Measurements from ENCODE around the gene NFATC3. TPM values are rescaled to one million over a fixed set of nuclear protein-coding genes. Genes with fewer than 3 reads are reported as not detected.
"Not testable (repeated sequence)": the region's sequence is repeated elsewhere in the genome, so short reads cannot be mapped to it uniquely, and the experiment has no call there.

Gene NFATC3
- total RNA-seq, 4 donors from 2014 or later = 39.5 to 54.5 (median 45.6) TPM

DNA sequence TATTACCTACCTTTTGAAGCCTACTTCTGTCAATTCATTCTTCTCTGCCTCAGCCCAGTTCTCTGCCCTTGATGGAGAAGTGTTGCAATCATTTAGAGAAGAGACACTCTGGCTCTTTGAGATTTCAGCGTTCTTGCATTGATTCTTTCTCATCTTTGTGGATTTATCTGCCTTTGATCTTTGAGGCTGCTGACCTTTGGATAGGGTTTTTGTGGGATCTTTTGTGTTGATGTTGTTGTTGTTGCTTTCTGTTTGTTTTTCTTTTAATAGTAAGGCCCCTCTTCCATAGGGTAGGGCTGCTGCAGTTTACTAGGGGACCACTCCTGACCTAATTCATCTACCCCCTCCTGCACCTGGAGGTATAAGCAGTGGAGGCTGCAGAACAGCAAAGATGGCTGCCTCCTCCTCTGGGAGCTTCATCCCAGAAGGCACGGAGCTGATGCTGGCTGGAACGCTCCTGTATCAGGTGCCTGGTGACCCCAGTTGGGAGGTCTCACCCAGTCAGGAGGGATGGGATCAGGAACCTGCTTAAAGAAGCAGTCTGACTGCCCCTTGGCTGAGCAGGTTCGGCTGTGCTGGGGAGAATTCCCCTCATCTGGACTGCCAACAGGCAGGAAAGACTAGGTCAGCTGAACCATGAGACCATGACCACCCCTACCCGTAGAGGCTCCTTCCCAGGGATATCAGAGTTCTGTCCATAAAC is 28.0 kb downstream of the NFATC3 start:
- TF ChIP-seq, protein P1, sequence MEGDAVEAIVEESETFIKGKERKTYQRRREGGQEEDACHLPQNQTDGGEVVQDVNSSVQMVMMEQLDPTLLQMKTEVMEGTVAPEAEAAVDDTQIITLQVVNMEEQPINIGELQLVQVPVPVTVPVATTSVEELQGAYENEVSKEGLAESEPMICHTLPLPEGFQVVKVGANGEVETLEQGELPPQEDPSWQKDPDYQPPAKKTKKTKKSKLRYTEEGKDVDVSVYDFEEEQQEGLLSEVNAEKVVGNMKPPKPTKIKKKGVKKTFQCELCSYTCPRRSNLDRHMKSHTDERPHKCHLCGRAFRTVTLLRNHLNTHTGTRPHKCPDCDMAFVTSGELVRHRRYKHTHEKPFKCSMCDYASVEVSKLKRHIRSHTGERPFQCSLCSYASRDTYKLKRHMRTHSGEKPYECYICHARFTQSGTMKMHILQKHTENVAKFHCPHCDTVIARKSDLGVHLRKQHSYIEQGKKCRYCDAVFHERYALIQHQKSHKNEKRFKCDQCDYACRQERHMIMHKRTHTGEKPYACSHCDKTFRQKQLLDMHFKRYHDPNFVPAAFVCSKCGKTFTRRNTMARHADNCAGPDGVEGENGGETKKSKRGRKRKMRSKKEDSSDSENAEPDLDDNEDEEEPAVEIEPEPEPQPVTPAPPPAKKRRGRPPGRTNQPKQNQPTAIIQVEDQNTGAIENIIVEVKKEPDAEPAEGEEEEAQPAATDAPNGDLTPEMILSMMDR (IDR thresholded peaks at IDR 0.05) = no peak
- DNase-seq (ENCODE audit: low spot score) (no peak), ATAC-seq (ENCODE audit: low FRiP score) (no peak)

DNA sequence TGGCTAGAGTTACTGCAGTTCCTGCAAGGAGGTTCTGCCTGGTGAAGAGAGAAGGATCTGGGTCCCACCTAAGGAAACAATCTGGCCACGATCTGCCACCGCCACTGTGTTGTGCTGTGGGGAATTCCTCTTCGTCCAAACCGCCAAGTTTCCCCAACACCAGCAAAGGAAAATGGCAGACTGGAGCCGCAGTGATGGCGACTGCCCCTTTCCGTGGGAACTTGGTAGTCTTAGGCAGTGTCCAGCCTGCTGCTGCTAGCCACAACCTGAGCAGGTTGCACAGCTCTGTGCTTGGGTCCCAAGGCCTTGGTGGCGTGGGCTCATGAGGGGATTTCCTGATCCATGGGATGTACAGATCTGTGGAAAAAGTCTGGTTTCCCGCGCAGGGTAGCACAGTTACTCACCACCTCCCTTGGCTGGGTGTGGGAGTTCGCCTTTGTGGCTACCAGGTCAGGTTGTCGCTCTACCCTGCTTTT is 28.6 kb downstream of the NFATC3 start:
- ATAC-seq (ENCODE audit: low FRiP score) (no peak), DNase-seq (ENCODE audit: low spot score) (no peak)
- TF ChIP-seq, protein P1 (IDR thresholded peaks at IDR 0.05) = no peak

DNA sequence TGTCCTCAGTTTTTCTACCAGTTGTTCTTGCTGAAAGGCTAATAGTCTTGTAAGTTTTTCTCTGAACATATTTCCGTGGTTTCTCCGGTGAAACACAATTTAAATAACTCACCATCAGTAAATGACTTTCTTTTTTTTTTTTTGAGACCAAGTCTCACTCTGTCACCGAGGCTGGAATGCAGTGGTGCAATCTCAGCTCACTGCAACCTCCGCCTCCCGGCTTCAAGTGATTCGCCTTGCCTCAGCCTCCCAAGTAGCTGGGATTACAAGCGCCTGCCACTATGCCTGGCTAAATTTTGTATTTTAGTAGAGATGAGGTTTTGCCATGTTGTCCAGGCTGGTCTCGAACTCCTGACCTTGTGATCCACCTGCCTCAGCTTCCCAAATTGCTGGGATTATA is 29.8 kb downstream of the NFATC3 start:
- DNase-seq (ENCODE audit: low spot score); ATAC-seq (ENCODE audit: low FRiP score): not testable (repeated sequence)

DNA sequence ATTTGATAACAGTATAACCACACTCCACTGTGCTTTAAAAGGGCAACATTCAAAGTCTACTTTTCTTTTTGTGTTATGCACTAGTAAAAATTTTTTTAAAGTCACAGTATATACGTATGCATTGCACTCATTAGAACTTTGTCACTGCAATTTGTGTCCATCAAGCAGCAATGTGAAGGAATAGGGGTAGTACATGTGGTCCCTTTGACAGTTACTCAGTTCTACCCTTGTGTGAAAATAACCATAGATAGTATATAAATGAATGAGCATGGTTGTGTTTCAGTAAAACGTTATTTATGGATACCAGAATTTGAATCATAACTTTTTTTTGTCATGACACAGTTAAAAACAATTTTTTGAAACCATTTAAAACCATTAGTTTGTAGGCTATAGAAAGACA is 30.7 kb downstream of the NFATC3 start:
- TF ChIP-seq, protein P1 (IDR thresholded peaks at IDR 0.05) = no peak
- ATAC-seq (ENCODE audit: low FRiP score) (no peak), DNase-seq (ENCODE audit: low spot score) (no peak)

DNA sequence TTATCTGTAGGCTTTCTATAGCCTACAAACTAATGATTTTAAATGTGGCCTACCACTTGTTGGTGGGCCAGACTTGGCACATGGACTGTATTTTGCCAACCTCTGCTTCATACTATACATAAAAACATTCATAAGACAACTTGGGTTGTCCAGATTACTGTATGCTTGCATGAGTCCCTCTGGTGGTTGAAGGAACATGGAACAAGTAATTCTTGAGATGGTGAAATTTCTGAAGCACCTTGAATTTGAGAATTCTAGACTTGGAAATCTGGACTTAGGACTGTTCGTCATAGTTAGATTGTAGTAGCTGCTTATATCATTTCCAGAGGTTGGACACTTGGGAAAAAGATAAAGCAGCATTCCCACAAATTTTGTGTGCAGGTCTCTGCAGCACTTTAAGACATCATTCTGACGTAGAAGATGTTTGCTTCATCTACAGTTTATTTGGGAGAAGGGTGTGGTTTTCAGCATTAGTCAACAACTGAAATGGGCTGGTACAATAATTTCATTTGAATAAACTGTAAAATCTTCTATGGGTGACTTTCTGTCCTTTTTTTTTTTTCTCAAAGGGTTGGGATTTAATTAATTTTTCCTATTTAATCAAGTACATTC is 31.2 kb downstream of the NFATC3 start:
- ATAC-seq (ENCODE audit: low FRiP score) = no peak
- TF ChIP-seq, protein P1 (IDR thresholded peaks at IDR 0.05) = no peak
- DNase-seq (ENCODE audit: low spot score) = no peak

DNA sequence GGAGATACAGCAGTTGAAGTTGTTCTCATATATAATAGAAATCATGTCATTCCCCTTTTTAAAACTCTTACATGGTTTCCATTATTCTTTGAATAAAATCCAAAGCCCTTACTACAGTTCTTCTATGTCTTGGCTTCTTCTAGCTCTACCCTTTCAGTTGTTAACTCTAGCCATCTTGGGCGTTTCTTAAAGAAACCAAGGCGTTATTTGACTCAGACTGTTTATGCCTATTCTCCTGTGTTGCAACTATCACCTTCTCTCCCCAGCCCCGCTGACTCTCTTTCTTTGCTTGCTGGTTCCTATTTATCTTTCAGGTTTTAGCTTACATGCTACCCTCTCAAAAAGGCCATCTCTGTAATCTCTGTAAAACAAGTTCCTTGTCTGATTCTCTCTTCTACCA is 32.7 kb downstream of the NFATC3 start:
- TF ChIP-seq, protein P1 (IDR thresholded peaks at IDR 0.05) = no peak
- DNase-seq (ENCODE audit: low spot score) (no peak), ATAC-seq (ENCODE audit: low FRiP score) (no peak)

DNA sequence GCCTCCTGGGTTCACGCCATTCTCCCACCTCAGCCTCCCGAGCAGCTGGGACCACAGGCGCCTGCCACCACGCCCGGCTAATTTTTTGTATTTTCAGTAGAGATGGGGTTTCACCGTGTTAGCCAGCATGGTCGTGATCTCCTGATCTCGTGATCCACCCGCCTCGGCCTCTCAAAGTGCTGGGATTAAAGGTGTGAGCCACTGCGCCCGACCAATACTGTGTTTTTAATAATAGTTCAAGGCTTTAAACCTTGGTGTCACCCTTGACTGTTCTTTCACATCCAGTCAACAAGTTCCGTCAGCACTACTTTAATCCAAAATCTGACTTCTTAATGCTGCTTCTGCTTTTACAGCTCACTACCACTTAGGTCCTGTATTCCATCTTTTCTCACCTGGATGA is 33.8 kb downstream of the NFATC3 start:
- DNase-seq (ENCODE audit: low spot score); ATAC-seq (ENCODE audit: low FRiP score): not testable (repeated sequence)

DNA sequence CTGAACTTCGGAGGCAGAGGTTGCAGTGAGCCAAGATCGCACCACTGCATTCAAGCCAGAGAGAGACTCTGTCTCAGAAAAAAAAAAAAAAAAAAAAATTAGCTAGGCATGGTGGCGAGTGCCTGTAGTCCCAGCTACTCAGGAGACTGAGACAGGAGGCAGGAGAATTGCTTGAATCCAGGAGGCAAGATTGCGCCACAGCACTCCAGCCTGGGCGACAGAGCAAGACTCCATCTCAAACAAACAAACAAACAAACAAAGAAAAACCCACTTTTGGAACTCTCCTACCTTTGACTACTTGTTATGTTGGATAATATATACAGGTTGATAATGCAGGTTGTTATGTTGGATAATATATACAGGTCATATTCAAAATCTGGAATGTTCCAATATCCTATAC is 35.3 kb downstream of the NFATC3 start:
- not testable (repeated sequence) for DNase-seq (ENCODE audit: low spot score); ATAC-seq (ENCODE audit: low FRiP score)

All from omental fat pad (tissue), 4 donors.